HG03045 (cell line): Measurements from ENCODE around the gene HHLA2.

ENCODE experiments used
- ATAC-seq: cut with Tn5 transposase; IDR thresholded peaks from one replicate; pipeline ENCODE4 v1.9.1; 2021; ENCODE audit warnings: mild to moderate bottlenecking, moderate library complexity; ENCODE audit not compliant: unreplicated experiment

HHLA2 gene

DNA sequence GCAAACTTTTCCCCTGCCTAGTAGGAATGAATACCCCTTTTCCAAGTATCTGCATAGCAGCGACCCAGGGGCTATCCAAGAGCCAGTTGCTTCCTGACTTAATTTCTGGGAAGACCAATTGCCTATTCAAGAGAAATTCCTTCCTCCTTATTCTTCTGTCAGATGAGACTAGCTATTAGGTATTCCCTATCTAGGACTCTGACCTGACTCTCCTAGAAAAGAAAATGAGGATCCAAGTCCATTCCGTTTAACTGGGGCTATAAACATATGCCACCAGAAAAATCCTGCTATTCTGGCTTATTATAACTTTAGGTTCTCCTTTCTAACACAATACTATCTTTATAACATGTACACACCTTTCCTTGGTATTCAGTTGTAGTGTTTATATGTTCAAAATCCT is 1.7 kb downstream of the HHLA2 start:
- no peak for ATAC-seq

- ATAC-seq: no peak
These were observed 3.9 kb downstream of the HHLA2 start for GRCh38 chr3:108300103-108300849.

DNA sequence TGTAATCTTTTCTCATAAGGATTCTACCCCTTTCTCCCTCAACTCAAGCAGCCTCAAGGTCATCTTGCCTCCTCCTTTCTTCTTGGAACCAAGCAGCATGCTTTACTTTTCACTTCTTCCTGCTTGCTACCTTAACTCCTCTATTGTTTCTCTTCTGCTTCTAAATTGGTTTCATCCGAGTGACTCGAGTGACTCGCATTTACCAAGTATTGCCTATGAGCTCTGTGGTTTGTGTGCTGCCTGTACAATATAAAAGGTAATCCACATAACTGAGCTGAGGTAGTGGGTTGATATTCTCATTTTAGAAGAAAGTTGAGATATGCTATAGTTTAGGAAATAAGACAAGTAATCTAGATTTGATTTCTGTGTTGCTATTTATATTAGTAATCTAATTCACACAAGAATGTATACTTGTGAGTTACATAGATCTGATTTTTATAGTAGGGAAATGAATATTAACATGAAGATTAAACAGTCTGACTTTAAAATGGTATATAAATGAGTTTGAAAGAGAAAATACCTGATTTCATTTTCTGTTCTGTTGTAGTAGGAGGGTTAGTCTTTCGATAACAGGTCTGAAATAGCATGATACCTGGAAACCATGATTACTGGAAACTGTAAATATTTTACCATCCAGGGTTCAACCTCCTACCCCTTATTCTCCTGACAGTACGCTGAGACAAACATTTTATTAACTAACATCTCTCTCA is 5.5 kb downstream of the HHLA2 start:
- ATAC-seq: peak; percentile 52

DNA sequence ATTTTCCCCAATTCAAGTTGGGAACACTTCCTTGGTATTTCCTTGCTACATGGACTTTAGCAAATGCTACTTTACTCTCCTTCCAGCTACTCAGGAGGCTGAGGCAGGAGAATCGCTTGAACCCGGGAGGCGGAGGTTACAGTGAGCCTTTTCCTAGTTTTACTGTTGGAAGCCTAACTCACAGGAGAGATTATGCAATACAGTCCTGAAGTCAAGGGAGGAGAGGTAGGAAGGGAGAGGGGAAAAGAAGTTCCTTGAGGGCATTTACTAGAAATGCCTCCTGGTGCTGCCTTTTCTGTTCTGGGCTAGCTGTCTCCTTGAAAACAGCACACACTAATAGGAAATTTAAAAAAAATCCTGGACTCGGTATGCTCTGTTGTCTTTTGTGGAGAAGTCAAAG is 6.2 kb downstream of the HHLA2 start:
- ATAC-seq: no peak

DNA sequence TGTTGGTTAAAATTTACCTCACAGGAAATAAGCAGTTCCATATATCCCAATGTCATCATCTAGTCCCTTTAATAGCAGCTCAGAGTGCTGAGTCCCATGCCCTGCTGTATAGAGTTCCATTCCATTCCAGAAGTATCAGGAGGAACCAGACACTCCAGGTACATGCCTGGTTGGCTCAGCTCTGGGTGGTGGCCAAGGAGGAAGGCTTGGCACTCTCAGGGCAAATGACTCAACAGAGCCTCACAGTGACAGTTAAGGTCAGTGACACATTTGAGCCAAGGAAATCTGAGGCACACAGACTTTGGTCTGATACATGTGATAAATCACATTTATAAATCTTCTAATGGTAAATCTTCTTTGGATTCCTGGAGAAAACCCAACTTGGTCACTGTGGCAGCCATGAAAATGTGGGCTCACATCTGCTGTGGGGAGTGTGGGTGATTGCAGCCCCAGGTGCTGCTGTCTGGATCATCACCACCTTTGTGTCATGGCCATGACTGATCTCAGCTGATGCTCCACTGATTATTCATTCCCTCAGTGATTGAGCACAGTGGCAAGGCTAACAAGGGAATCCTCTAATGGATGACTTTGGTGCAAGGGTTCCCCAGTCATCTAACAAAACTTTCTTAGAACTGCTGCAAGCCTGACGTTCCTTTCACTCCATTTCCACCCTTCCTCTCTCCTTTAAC is 9.3 kb downstream of the HHLA2 start:
- no peak for ATAC-seq

DNA sequence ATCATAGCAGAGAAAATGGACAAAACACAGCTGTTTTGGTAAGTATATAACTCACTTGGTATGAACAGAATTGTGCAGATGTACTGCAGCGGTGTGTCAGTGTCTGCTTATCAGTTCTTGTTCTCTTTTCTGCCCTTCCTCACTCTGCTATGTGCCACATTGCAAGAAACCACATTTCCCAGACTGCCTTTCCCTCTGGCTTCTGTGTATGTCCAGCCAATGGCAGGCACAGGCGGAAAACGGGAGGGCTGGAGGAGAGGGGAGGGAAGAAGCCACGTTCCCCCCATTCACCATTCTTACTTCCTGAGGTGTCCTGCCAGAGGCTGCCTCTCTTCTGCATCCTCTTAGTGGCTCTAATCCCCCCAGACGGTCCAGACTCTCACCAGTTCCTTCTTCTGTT is 15.4 kb downstream of the HHLA2 start:
- ATAC-seq: no peak

DNA sequence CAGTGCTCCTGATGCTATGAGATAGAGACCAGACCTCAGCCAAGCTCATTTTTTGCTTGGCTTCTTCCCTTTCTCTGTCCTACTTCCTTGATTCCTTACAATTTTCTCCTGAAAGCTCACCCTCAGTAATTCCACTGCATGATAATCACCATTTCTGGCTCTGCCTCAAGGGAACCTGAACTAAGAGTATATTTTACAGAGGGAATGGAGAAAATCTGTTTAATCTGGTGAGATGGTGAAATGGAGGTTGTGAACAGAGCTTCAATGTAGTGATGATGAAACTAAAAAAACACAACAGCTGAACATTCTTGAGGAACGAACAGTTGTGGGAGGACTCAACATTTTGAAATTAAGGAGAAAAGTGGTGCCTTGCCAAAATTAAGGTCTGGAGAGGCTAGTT is 16.3 kb downstream of the HHLA2 start:
- ATAC-seq: no peak

- ATAC-seq: no peak
These were observed 19.5 kb downstream of the HHLA2 start for GRCh38 chr3:108315767-108316301.

DNA sequence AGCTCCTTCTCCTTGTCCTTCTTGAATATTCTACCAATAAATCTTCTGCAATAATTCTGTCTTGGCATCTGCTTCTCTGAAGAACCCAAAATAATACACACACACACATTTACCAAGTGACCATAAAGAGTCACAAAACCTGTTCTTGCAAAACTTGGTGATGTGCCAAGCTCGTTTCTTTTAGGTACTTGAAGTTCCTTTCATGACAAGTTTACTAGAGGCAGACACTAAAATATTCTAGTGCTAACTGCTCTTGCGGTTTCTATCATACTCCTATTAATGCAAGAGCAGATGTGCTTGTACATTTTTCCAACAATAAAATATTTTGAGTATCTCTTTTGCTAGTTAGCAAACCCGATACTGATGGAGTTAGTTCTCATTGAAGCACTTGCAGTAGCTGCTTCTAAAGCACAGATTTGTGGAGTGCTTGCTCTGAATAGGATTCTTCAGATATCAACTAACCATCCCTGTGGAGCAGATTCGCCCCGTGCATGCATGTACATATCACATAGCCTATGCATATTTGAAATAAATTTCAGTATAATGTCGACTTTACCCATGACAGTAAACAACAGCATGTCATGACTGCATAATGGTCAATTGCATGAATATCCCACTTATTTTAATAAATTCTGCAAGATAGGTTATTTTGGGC is 23.2 kb downstream of the HHLA2 start:
- no peak for ATAC-seq

DNA sequence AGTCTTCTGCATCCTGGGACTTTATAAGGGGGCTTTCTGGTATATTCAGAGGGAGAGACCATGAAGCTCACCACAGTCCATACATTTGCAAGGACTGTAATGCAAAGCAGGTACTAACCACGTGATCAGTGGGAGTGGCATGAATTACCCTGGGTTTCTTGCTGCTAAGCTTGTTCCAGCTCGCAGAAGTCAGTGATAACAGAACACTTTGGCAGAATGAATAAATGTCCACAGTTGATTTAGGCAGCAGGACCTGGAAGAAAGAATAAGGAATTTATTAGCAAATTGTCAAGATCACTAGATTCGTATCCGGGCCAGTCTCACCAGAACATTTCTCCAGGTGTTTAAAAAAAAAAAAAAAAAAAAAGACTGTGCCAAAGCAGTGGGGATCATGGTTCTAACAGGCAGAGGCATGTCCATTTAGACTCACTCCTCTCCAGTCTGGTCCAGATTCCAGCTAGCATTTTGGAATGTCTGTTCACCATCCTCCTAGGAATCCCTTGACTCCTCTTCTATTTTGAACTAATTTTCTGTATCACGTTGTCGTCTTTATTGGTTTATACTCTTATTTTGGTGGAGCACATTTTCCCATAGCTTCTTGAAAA is 24.5 kb downstream of the HHLA2 start:
- ATAC-seq: no peak

DNA sequence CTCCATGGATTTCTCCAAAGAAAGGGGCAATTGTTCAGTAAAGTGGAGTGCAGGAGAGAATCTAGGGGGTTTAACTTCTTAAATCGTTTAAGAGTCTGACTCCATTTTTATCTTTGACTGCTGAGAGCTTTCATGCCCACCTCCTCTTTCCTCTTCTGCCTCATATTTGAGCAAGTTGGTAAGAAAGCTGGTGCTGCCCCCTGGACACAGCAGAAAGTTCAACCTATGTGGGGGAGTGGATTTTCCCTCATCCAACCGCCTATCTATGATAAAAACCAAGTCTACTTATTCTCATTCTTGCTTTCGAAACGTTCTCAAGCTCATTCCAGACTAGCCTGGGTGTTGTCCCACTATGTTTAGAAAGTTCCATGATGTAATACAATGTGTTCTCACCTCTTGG is 26.0 kb downstream of the HHLA2 start:
- ATAC-seq: no peak

DNA sequence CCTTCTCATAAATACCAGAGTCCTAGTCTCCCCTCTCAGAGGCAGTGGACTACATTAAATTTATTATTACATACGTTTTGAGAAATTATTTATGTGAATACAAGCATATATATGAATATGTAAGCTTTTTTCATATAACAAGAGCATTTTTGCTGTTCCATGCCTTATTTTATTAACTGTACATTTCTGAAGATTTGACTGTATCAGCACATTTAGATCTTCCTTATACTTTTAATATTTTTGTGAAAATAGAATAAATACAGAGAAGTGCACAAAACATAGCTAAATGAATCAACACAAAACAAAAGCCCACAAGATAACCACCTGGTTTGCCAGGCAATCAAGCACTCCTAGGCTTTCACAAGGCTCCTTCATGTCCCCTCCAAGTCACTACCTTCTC is 27.8 kb downstream of the HHLA2 start:
- no peak for ATAC-seq

DNA sequence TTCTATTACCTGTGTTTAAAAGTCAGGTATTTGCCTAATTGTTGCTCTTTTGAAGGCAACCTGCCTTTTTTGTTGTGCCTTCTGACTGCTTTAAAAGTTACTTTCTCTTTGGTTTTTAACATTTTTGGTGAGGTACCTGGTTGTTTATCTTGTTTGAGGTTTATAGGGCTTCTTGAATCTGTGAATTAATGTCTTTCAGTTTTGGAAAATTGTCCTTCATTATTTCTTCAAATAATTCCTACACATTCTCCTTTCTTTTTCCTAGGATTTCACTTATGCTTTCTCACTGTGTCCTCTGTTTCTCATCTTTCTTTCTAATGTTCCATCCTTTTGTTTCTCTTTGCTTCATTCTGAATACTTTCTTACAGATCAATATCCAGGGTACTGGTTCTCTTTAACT is 30.8 kb downstream of the HHLA2 start:
- ATAC-seq: no peak

- ATAC-seq: no peak
These were observed 32.6 kb downstream of the HHLA2 start for GRCh38 chr3:108328821-108329486.

GRCh38 chr3:108329508-108329907 is 33.2 kb downstream of the HHLA2 start:
- ATAC-seq: no peak

GRCh38 chr3:108329947-108330346 is 33.6 kb downstream of the HHLA2 start:
- ATAC-seq: no peak

- no peak for ATAC-seq
These were observed 35.4 kb downstream of the HHLA2 start for GRCh38 chr3:108331792-108332191.

- no peak for ATAC-seq
These were observed 37.6 kb downstream of the HHLA2 start for GRCh38 chr3:108333961-108334360.

- ATAC-seq: no peak
These were observed 38.4 kb downstream of the HHLA2 start for GRCh38 chr3:108334701-108335100.

GRCh38 chr3:108338901-108339545 is 42.7 kb downstream of the HHLA2 start:
- no peak for ATAC-seq
